Upper lobe of right lung (tissue), 1 donor: ENCODE measurements around the gene RASGRF2. TPM values are rescaled to one million over a fixed set of nuclear protein-coding genes. Genes with fewer than 3 reads are reported as not detected.
A peak's percentile ranks its signal among the peaks of the same experiment; 100 is the strongest.

ENCODE experiments used
- ATAC-seq: fragments of 200-7000 bp; cut with Tn5 transposase; one replicate; pipeline ENCODE4 v1.9.1; 2020; ENCODE audit warnings: mild to moderate bottlenecking, moderate library complexity
- DNase-seq: peaks from one replicate; pipeline ENCODE4 v3.0.0-alpha.2; 2020
- H3K27ac ChIP-seq: fragments of 200-600 bp; one replicate; pipeline ENCODE4 v1.8.0; 2022
- H3K27me3 ChIP-seq: fragments of 200-600 bp; one replicate; pipeline ENCODE4 v1.8.0; 2022; ENCODE audit warnings: mild to moderate bottlenecking
- H3K36me3 ChIP-seq: fragments of 200-600 bp; one replicate; pipeline ENCODE4 v1.8.0; 2022
- H3K4me1 ChIP-seq: fragments of 200-600 bp; one replicate; pipeline ENCODE4 v1.8.0; 2022
- H3K4me3 ChIP-seq: fragments of 200-600 bp; one replicate; pipeline ENCODE4 v1.8.0; 2022; ENCODE audit warnings: mild to moderate bottlenecking
- H3K9me3 ChIP-seq: fragments of 200-600 bp; one replicate; pipeline ENCODE4 v1.8.0; 2022
- CTCF ChIP-seq: fragments of 200-600 bp; IDR thresholded peaks from one replicate; pipeline ENCODE4 v1.8.0; 2022; ENCODE audit warnings: antibody characterized with exemption
- intact Hi-C: fragments of 100-400 bp; cut with DNase I; formaldehyde crosslinking; loops from one replicate; pipeline ENCODE4 v1.11.0; 2022
- total RNA-seq: library from RNA; stranded (reverse); fragmentation: NEBNext Ultra II Directional; extraction: Animal tissue kit (Norgen Biotek cat#: 25700); gene quantifications from one replicate; pipeline ENCODE4 v1.2.1, GENCODE V29; 2021
- donor health status: DM: no; HTN: yes; CAD: no; lungs with severe emphysema.

RASGRF2 gene
- total RNA-seq, 1 donor from 2014 or later: 5.4 TPM

GRCh38 chr5:81164936-81165335 lies 204.8 kb downstream of the RASGRF2 start:
- ATAC-seq: no peak
- Histone ChIP-seq H3K27ac (no peak overlapping the region), H3K9me3 (no peaks in the 10 kb centered on the region), H3K4me1 (no peaks in the 10 kb centered on the region), H3K27me3 (no peaks in the 10 kb centered on the region), H3K36me3 (no peaks in the 10 kb centered on the region), H3K4me3 (no peak overlapping the region)
- DNase-seq: no peak
- no peak for TF ChIP-seq CTCF
- intact Hi-C loops: no loop called here

- no peaks in the 10 kb centered on the region for H3K36me3 ChIP-seq
- no peaks in the 10 kb centered on the region for H3K27me3 ChIP-seq
- peak; percentile 69 for DNase-seq
- TF ChIP-seq CTCF: peak; percentile 65
- H3K4me3 ChIP-seq: no peak overlapping the region
- no peaks in the 10 kb centered on the region for H3K9me3 ChIP-seq
- no peak overlapping the region for H3K27ac ChIP-seq
- intact Hi-C loops: no loop called here
- no peaks in the 10 kb centered on the region for H3K4me1 ChIP-seq
- peak; percentile 86 for ATAC-seq
Observed at GRCh38 chr5:81165493-81166119, 205.4 kb downstream of the RASGRF2 start.

GRCh38 chr5:81166430-81166829 lies 206.3 kb downstream of the RASGRF2 start:
- ATAC-seq: no peak
- intact Hi-C loops: no loop called here
- DNase-seq: no peak
- no peaks in the 10 kb centered on the region for H3K36me3 ChIP-seq
- H3K27ac ChIP-seq: no peak overlapping the region
- no peak overlapping the region for H3K4me3 ChIP-seq
- H3K27me3 ChIP-seq: no peaks in the 10 kb centered on the region
- no peaks in the 10 kb centered on the region for H3K9me3 ChIP-seq
- TF ChIP-seq CTCF: no peak
- no peaks in the 10 kb centered on the region for H3K4me1 ChIP-seq

GRCh38 chr5:81167078-81167477 lies 206.9 kb downstream of the RASGRF2 start:
- Histone ChIP-seq H3K4me3 (no peak overlapping the region), H3K27ac (no peak overlapping the region)
- no peak for DNase-seq

GRCh38 chr5:81167544-81167943 lies 207.4 kb downstream of the RASGRF2 start:
- DNase-seq (no peak), ATAC-seq (no peak)
- H3K4me1 ChIP-seq: no peaks in the 10 kb centered on the region
- H3K36me3 ChIP-seq: no peaks in the 10 kb centered on the region
- no peak overlapping the region for H3K4me3 ChIP-seq
- no peak overlapping the region for H3K27ac ChIP-seq
- intact Hi-C loops: no loop called here
- no peaks in the 10 kb centered on the region for H3K9me3 ChIP-seq
- no peaks in the 10 kb centered on the region for H3K27me3 ChIP-seq
- TF ChIP-seq CTCF: no peak

More at GRCh38 chr5:81167078-81167477, 206.9 kb downstream of the RASGRF2 start:
- no peak for TF ChIP-seq CTCF
- no peaks in the 10 kb centered on the region for H3K27me3 ChIP-seq
- no peaks in the 10 kb centered on the region for H3K4me1 ChIP-seq
- ATAC-seq: no peak
- intact Hi-C loops: no loop called here
- no peaks in the 10 kb centered on the region for H3K36me3 ChIP-seq
- no peaks in the 10 kb centered on the region for H3K9me3 ChIP-seq

- intact Hi-C loops: no loop called here
- Histone ChIP-seq H3K4me1 (no peaks in the 10 kb centered on the region), H3K27ac (no peak overlapping the region), H3K4me3 (no peak overlapping the region), H3K27me3 (no peaks in the 10 kb centered on the region), H3K9me3 (no peaks in the 10 kb centered on the region), H3K36me3 (no peaks in the 10 kb centered on the region)
- no peak for ATAC-seq
- TF ChIP-seq CTCF: no peak
- no peak for DNase-seq
Observed at GRCh38 chr5:81169924-81170323, 209.8 kb downstream of the RASGRF2 start.
